ENCODE data around the gene PTPN7. TPM values are rescaled to one million over a fixed set of nuclear protein-coding genes. Genes with fewer than 3 reads are reported as not detected.
A peak's percentile ranks its signal among the peaks of the same experiment; 100 is the strongest.

The PTPN7 gene
- total RNA-seq, 6 donors from 2014 or later = 4.6 to 9.3 (median 7.7) TPM

DNA sequence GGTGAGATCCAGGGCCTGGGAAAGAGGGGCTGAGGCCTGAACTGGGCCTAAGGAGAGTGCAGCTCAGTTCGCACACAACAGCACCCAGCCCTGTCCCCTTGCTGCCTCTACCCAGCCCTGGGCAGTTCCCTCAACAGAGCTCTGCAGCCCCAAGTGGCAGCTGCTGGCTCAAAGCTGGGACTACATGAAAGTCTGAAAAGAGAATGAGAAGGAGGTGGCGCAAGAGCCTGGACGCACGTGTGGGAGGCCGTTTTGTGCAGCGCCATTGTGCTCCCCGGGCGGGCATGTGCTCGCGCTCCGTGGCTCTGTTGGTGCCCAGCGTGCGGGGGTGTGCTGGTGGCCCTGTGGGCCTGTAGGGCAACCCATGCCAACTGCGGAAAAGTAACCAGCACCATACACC is 27.4 kb downstream of the PTPN7 start:
- H3K4me1 ChIP-seq = peaks cover 27 to 37% (median 30%) of the 10 kb centered on the region in 4 donors
- ATAC-seq (ENCODE audit: low FRiP score in 2 of 2) (peak; percentile 2 to 38), DNase-seq (peak; percentile 65 to 79)
- peaks cover 4 to 56% (median 51%) of the 10 kb centered on the region in 4 donors for H3K36me3 ChIP-seq
- no peaks in the 10 kb centered on the region for H3K27me3 ChIP-seq
- TF ChIP-seq POLR2AphosphoS5 (IDR thresholded peaks at IDR 0.05) (no peak), EP300 (IDR thresholded peaks at IDR 0.05) (no peak), POLR2A (IDR thresholded peaks at IDR 0.05) (no peak)
- TF ChIP-seq, protein P1, sequence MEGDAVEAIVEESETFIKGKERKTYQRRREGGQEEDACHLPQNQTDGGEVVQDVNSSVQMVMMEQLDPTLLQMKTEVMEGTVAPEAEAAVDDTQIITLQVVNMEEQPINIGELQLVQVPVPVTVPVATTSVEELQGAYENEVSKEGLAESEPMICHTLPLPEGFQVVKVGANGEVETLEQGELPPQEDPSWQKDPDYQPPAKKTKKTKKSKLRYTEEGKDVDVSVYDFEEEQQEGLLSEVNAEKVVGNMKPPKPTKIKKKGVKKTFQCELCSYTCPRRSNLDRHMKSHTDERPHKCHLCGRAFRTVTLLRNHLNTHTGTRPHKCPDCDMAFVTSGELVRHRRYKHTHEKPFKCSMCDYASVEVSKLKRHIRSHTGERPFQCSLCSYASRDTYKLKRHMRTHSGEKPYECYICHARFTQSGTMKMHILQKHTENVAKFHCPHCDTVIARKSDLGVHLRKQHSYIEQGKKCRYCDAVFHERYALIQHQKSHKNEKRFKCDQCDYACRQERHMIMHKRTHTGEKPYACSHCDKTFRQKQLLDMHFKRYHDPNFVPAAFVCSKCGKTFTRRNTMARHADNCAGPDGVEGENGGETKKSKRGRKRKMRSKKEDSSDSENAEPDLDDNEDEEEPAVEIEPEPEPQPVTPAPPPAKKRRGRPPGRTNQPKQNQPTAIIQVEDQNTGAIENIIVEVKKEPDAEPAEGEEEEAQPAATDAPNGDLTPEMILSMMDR (IDR thresholded peaks at IDR 0.05) = peak in 1 of 6 experiments; percentile 32
- peak overlapping the region; percentile 83 to 89 (median 88) for H3K27ac ChIP-seq
- no peaks in the 10 kb centered on the region for H3K9me3 ChIP-seq
- H3K4me3 ChIP-seq = peak overlapping the region in 1 of 4 donors; percentile 10
- WGBS, 2 donors = 69 to 76% methylated on average over 10 to 14 of the region's 14 CpGs

- DNase-seq = peak in 1 of 2 donors; percentile 65
- Histone ChIP-seq H3K4me3 (peak overlapping the region in 1 of 4 donors; percentile 10), H3K27ac (peak overlapping the region; percentile 83 to 89 (median 88)), H3K36me3 (peaks cover 4 to 48% (median 43%) of the 10 kb centered on the region in 4 donors), H3K27me3 (no peaks in the 10 kb centered on the region), H3K9me3 (no peaks in the 10 kb centered on the region), H3K4me1 (peaks cover 27 to 37% (median 30%) of the 10 kb centered on the region in 4 donors)
- TF ChIP-seq EP300 (IDR thresholded peaks at IDR 0.05) (no peak), POLR2AphosphoS5 (IDR thresholded peaks at IDR 0.05) (peak in 1 of 2 donors; percentile 16), POLR2A (IDR thresholded peaks at IDR 0.05) (peak in 1 of 4 donors; percentile 14)
- TF ChIP-seq, protein P1 (IDR thresholded peaks at IDR 0.05) = no peak
- ATAC-seq (ENCODE audit: low FRiP score in 2 of 2) = peak; percentile 73 to 86
- 54 to 61% methylated on average over 11 to 12 of the region's 12 CpGs for WGBS, 2 donors
Measured at GRCh38 chr1:202131956-202132821, 28.2 kb downstream of the PTPN7 start.

GRCh38 chr1:202130816-202131522 is 29.4 kb downstream of the PTPN7 start:
- Histone ChIP-seq H3K27ac (peak overlapping the region; percentile 83 to 89 (median 88)), H3K27me3 (no peaks in the 10 kb centered on the region), H3K4me3 (no peak overlapping the region), H3K4me1 (peaks cover 27 to 37% (median 30%) of the 10 kb centered on the region in 4 donors), H3K9me3 (no peaks in the 10 kb centered on the region), H3K36me3 (peaks cover 4 to 37% (median 32%) of the 10 kb centered on the region in 4 donors)
- no peak for TF ChIP-seq POLR2A (IDR thresholded peaks at IDR 0.05)
- TF ChIP-seq, protein P1 (IDR thresholded peaks at IDR 0.05) = no peak
- DNase-seq (no peak), ATAC-seq (ENCODE audit: low FRiP score in 2 of 2) (no peak)
- 64 to 83% methylated on average over 3 to 7 of the region's 9 CpGs for WGBS, 2 donors

DNA sequence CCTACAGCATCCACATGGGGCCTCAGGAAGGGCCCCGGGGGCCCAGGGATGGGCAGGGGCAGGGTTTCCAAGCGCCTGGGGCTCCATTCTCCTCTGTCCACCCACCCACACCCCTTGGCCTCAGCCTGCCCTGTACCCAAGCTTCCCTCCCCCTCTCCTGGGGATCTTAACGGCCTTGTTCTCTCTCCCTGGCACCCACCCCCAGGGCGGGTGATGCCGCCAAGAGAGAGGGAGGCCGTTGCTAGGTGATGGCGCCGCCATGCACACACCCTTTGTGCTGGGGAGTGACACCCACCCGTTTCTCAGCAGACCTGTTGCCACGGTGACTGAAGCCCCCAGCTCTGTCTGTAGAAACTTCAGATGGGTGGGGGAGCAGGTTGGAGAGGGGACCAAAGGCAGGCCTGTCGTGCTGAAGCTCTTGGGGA is 30.1 kb downstream of the PTPN7 start:
- Histone ChIP-seq H3K27me3 (no peaks in the 10 kb centered on the region), H3K27ac (peak overlapping the region in 2 of 4 donors; percentile 45 to 83), H3K9me3 (no peaks in the 10 kb centered on the region), H3K36me3 (peaks cover 4 to 31% (median 27%) of the 10 kb centered on the region in 4 donors), H3K4me3 (no peak overlapping the region), H3K4me1 (peaks cover 27 to 37% (median 30%) of the 10 kb centered on the region in 4 donors)
- DNase-seq = peak in 1 of 2 donors; percentile 60
- WGBS, 2 donors = 47 to 59% methylated on average over 6 to 10 of the region's 11 CpGs
- ATAC-seq (ENCODE audit: low FRiP score in 2 of 2) = no peak
- TF ChIP-seq, protein P1 (IDR thresholded peaks at IDR 0.05) = no peak
- TF ChIP-seq POLR2AphosphoS5 (IDR thresholded peaks at IDR 0.05) = no peak
- TF ChIP-seq POLR2A (IDR thresholded peaks at IDR 0.05) = no peak
- no peak for TF ChIP-seq EP300 (IDR thresholded peaks at IDR 0.05)
